Placental pericyte (primary cell): Measurements from ENCODE around the gene RFPL1. TPM values are rescaled to one million over a fixed set of nuclear protein-coding genes. Genes with fewer than 3 reads are reported as not detected.

Experiments
- small RNA-seq: library from RNA; depleted of rRNA; stranded (forward); fragments of <200 nt; gene quantifications from one replicate; pipeline ENCODE3, GENCODE V24; 2012; ENCODE audit warnings: low replicate concordance
- total RNA-seq: library from RNA; depleted of rRNA; stranded (reverse); fragments of >200 nt; gene quantifications from 2 replicates; pipeline ENCODE4 v1.2.3, GENCODE V29; 2012

RFPL1 gene
- not detected in 2 replicates for total RNA-seq

DNA sequence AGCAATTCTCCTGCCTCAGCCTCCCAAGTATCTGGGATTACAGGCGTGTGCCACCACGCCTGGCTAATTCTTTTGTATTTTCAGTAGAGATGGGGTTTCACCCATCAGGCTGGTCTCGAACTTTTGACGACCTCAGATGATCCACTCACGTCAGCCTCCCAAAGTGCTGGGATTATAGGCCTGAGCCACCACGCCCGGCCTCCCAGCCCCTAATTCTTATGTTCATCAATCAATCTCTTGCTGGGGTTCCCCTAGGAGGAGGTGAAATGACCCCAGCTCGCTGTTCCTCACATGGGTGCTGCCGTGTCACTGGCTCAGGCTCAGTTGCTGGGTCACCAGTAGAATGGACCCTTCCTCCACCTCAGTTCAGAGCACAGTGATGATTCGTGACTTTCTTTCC lies at the start of gene RFPL1:
Gene RFPL1, plus strand, starts transcription at position 301 of the 400 bp plus-strand sequence.

DNA sequence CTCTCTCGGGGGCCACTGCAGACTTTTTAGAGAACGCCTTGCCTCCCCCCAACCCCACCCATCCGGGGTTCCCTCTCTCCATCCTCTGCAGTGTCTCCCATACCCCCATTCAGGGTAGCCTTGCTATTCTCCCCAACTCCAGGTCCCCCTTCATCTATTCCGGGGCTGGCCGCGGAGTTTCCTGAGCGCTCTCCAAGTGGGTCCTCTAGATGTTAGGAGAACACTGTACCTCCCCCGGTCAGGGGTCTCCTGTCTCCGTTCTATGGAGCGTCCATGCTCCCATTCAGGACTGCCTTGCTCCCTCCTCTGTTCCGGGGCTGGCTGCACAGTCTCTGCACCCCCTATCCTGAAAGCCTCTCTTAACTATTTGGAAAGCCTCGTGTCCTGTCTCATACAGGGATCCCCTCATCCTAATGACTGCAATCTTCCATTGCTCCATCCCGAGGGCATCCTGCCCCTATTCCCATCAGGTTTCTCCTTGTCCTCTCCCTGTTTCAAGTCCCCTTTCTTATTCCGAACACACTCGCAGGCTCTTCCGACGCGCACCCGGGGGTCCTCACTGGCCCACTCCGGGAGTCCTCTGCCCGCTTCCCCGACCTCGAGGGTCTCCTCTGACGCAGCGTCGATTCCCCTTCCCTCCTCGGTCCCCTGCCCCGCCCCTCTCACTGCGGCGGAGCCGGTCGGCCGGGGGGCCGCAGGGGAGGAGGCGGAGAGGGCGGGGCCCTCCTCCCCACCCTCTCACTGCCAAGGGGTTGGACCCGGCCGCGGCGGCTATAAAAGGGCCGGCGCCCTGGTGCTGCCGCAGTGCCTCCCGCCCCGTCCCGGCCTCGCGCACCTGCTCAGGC lies 41.3 kb downstream of the RFPL1 start, which contains the start of gene NEFH:
Gene NEFH, plus strand, starts transcription at position 802 of the 845 bp plus-strand sequence. CDS start 45 bp downstream, outside the sequence.

Small RNA genes lying within 50 kb of the gene (small RNA-seq; reads per million reads assigned to genes)
- gene AC000041.1: not detected

Other genes starting within 250 kb of the RFPL1 start
- gene EMID1, start 232.7 kb upstream of the RFPL1 start, total RNA-seq: not detected in 2 replicates
- gene RHBDD3, start 170.6 kb upstream of the RFPL1 start, total RNA-seq: 21.2 and 37.4 TPM in 2 replicates
- gene EWSR1, start 170.3 kb upstream of the RFPL1 start, total RNA-seq: 154 and 257 TPM in 2 replicates
- 9.4 and 42.7 TPM in 2 replicates for gene GAS2L1, start 131.9 kb upstream of the RFPL1 start, total RNA-seq
- not detected in 2 replicates for gene RASL10A, start 122.9 kb upstream of the RFPL1 start, total RNA-seq
- gene AP1B1, start 50.0 kb upstream of the RFPL1 start, total RNA-seq: 58.9 and 95.5 TPM in 2 replicates
- 0.22 and 0.43 TPM in 2 replicates for gene NEFH, start 41.6 kb downstream of the RFPL1 start, total RNA-seq
- gene THOC5, start 115.2 kb downstream of the RFPL1 start, total RNA-seq: 79.6 and 93.0 TPM in 2 replicates
- gene NIPSNAP1, start 142.5 kb downstream of the RFPL1 start, total RNA-seq: 39.6 and 39.9 TPM in 2 replicates
- 48.1 and 151 TPM in 2 replicates for gene NF2, start 165.1 kb downstream of the RFPL1 start, total RNA-seq